Ectodermal cell (in vitro differentiated cells): ENCODE measurements around the gene KCNE3.
"Not testable (repeated sequence)": the region's sequence is repeated elsewhere in the genome, so short reads cannot be mapped to it uniquely, and the experiment has no call there.

Experiments used
- H3K27ac ChIP-seq: 2 replicates; pipeline ENCODE4 v1.7.0; 2013; ENCODE audit warnings: mild to moderate bottlenecking, low read depth, low read length; ENCODE audit not compliant: insufficient read depth, poor library complexity, severe bottlenecking
- H3K27me3 ChIP-seq: 2 replicates; pipeline ENCODE4 v1.7.0; 2013; ENCODE audit warnings: mild to moderate bottlenecking, low read length; ENCODE audit not compliant: insufficient read depth, control insufficient read depth, poor library complexity, severe bottlenecking
- H3K36me3 ChIP-seq: one replicate; pipeline ENCODE4 v1.7.0; 2013; ENCODE audit warnings: low read length; ENCODE audit not compliant: control insufficient read depth, insufficient read depth
- H3K4me1 ChIP-seq: one replicate; pipeline ENCODE4 v1.7.0; 2013; ENCODE audit warnings: low read length; ENCODE audit not compliant: control insufficient read depth, insufficient read depth
- H3K4me3 ChIP-seq: 2 replicates; pipeline ENCODE4 v1.7.0; 2013; ENCODE audit warnings: low read depth, low read length, control low read depth; ENCODE audit not compliant: insufficient read depth
- H3K9me3 ChIP-seq: 2 replicates; pipeline ENCODE4 v1.7.0; 2013; ENCODE audit warnings: mild to moderate bottlenecking, low read length, moderate library complexity; ENCODE audit not compliant: control insufficient read depth
- WGBS, 2 experiments: methylation state at CpG; one replicate each; pipeline ENCODE4 v1.1.7; 2013; ENCODE audit warnings: missing lambda C conversion rate in 2 of 2; 5-methylcytosine and 5-hydroxymethylcytosine counted together

KCNE3 gene

GRCh38 chr11:74418509-74418895, 48.8 kb downstream of the KCNE3 start:
- Histone ChIP-seq H3K27me3 (no peaks in the 10 kb centered on the region), H3K9me3 (no peaks in the 10 kb centered on the region), H3K4me1 (peaks cover 5% of the 10 kb centered on the region), H3K4me3 (no peak overlapping the region), H3K27ac (no peak overlapping the region), H3K36me3 (no peaks in the 10 kb centered on the region)
- WGBS, 2 experiments, result 75 to 92% methylated on average over 1 of the region's 1 CpG

GRCh38 chr11:74417860-74418508, 49.4 kb downstream of the KCNE3 start:
- H3K9me3 ChIP-seq, result no peaks in the 10 kb centered on the region
- WGBS, 2 experiments, result 86 to 99% methylated on average over 3 of the region's 4 CpGs
- peaks cover 5% of the 10 kb centered on the region for H3K4me1 ChIP-seq
- no peaks in the 10 kb centered on the region for H3K27me3 ChIP-seq
- no peaks in the 10 kb centered on the region for H3K36me3 ChIP-seq
- no peak overlapping the region for H3K4me3 ChIP-seq
- H3K27ac ChIP-seq, result no peak overlapping the region

GRCh38 chr11:74417379-74417804, 50.0 kb downstream of the KCNE3 start:
- peaks cover 5% of the 10 kb centered on the region for H3K4me1 ChIP-seq
- H3K4me3 ChIP-seq, result no peak overlapping the region
- H3K36me3 ChIP-seq, result no peaks in the 10 kb centered on the region
- H3K27ac ChIP-seq, result no peak overlapping the region
- no peaks in the 10 kb centered on the region for H3K9me3 ChIP-seq
- no peaks in the 10 kb centered on the region for H3K27me3 ChIP-seq
- WGBS, 2 experiments, result 86 to 100% methylated on average over 1 of the region's 1 CpG

- not testable (repeated sequence) for H3K36me3 ChIP-seq, H3K27me3 ChIP-seq, H3K27ac ChIP-seq, H3K9me3 ChIP-seq, H3K4me3 ChIP-seq, H3K4me1 ChIP-seq
- 83 to 88% methylated on average over 1 of the region's 1 CpG for WGBS, 2 experiments
These were observed 50.4 kb downstream of the KCNE3 start for GRCh38 chr11:74416974-74417373.

- Histone ChIP-seq H3K27ac (no peak overlapping the region), H3K4me1 (peaks cover 5% of the 10 kb centered on the region), H3K9me3 (no peaks in the 10 kb centered on the region), H3K36me3 (no peaks in the 10 kb centered on the region), H3K27me3 (no peaks in the 10 kb centered on the region), H3K4me3 (no peak overlapping the region)
- 80 to 81% methylated on average over 11 of the region's 11 CpGs for WGBS, 2 experiments
These were observed 54.5 kb downstream of the KCNE3 start for GRCh38 chr11:74412733-74413359.

- no peaks in the 10 kb centered on the region for H3K27me3 ChIP-seq
- H3K27ac ChIP-seq, result no peak overlapping the region
- H3K4me3 ChIP-seq, result no peak overlapping the region
- no peaks in the 10 kb centered on the region for H3K9me3 ChIP-seq
- WGBS, 2 experiments, result 92 to 95% methylated on average over 2 of the region's 2 CpGs
- no peaks in the 10 kb centered on the region for H3K36me3 ChIP-seq
- peaks cover under 1% of the 10 kb centered on the region for H3K4me1 ChIP-seq
These were observed 55.0 kb downstream of the KCNE3 start for GRCh38 chr11:74412321-74412720.

GRCh38 chr11:74409633-74410032, 57.7 kb downstream of the KCNE3 start:
- H3K27me3 ChIP-seq, result no peaks in the 10 kb centered on the region
- WGBS, 2 experiments, result 81% methylated on average over 2 of the region's 2 CpGs; no CpG with 5 or more reads in 1 of the 2 experiments
- H3K9me3 ChIP-seq, result no peaks in the 10 kb centered on the region

More at GRCh38 chr11:74409633-74410032, 57.7 kb downstream of the KCNE3 start:
- Histone ChIP-seq H3K27ac (no peak overlapping the region), H3K4me1 (no peaks in the 10 kb centered on the region), H3K36me3 (no peaks in the 10 kb centered on the region), H3K4me3 (no peak overlapping the region)
